Heart left ventricle (tissue), 16 donors: ENCODE results near the gene SNTA1. TPM values are rescaled to one million over a fixed set of nuclear protein-coding genes. Genes with fewer than 3 reads are reported as not detected.
"Not testable (repeated sequence)": the region's sequence is repeated elsewhere in the genome, so short reads cannot be mapped to it uniquely, and the experiment has no call there.

Experiments
- ATAC-seq, 4 donors: fragments of 200-7000 bp; cut with Tn5 transposase; one replicate each; pipeline ENCODE4 v1.9.1; 2020 to 2022; ENCODE audit warnings: moderate library complexity in 4 of 4, mild to moderate bottlenecking in 3 of 4, moderate number of reproducible peaks in 1 of 4
- DNase-seq, 5 donors: peaks; one replicate each; pipeline ENCODE4 v3.0.0-alpha.2; 2020
- H3K27ac ChIP-seq, 12 donors: fragments of 200-600 bp; sonication (generic) in 4 of 12; one replicate each; pipeline versions ENCODE4 v1.5.0 to v1.8.0; 2016 to 2022; ENCODE audit warnings: mild to moderate bottlenecking in 2 of 12
- H3K27me3 ChIP-seq, 9 donors: fragments of 200-600 bp; sonication (generic) in 2 of 9; one replicate each; pipeline versions ENCODE4 v1.5.1 to v1.8.0; 2016 to 2022; ENCODE audit warnings: mild to moderate bottlenecking in 3 of 9
- H3K36me3 ChIP-seq, 9 donors: fragments of 200-600 bp; sonication (generic) in 2 of 9; one replicate each; pipeline versions ENCODE4 v1.5.0 to v1.8.0; 2018 to 2022; ENCODE audit warnings: mild to moderate bottlenecking in 2 of 9
- H3K4me1 ChIP-seq, 12 donors: fragments of 200-600 bp; sonication (generic) in 4 of 12; one replicate each; pipeline versions ENCODE4 v1.5.0 to v1.8.0; 2016 to 2022; ENCODE audit warnings: mild to moderate bottlenecking in 3 of 12
- H3K4me3 ChIP-seq, 12 donors: fragments of 200-600 bp; sonication (generic) in 4 of 12; one replicate each; pipeline versions ENCODE4 v1.5.0 to v1.8.0; 2017 to 2022; ENCODE audit warnings: mild to moderate bottlenecking in 9 of 12, moderate library complexity in 4 of 12
- H3K9me3 ChIP-seq, 12 donors: fragments of 200-600 bp; sonication (generic) in 4 of 12; one replicate each; pipeline versions ENCODE4 v1.5.0 to v1.8.0; 2016 to 2022; ENCODE audit warnings: mild to moderate bottlenecking in 1 of 12
- POLR2A ChIP-seq, 2 donors: fragments of 450-650 bp; IDR thresholded peaks; one replicate each; pipeline ENCODE4 v1.6.1; 2017; ENCODE audit warnings: antibody characterized with exemption in 2 of 2, mild to moderate bottlenecking in 2 of 2, moderate library complexity in 2 of 2
- WGBS, 4 donors: extraction: QIAGEN DNeasy Blood & Tissue Kit in 2 of 4; methylation state at CpG; one replicate each; pipeline versions ENCODE4 v1.1.5 to v1.1.7; 2013 to 2018; 5-methylcytosine and 5-hydroxymethylcytosine counted together
- intact Hi-C, 10 donors: fragments of 100-400 bp; cut with DNase I; formaldehyde crosslinking; loops; one replicate each; pipeline versions ENCODE4 v1.11.1 to v1.14.2; 2022
- polyA plus RNA-seq, 2 donors: library from polyadenylated mRNA; stranded (reverse); fragments of 200-250 nt; gene quantifications; one replicate each; pipeline ENCODE4 v1.2.3, GENCODE V29; 2013
- total RNA-seq, 9 donors: library from RNA; depleted of rRNA in 2 of 9; stranded (reverse); fragments of >200 nt in 2 of 9; fragmentation: NEBNext Ultra II Directional in 3 of 9; extraction: Animal tissue kit (Norgen Biotek cat#: 25700) in 3 of 9; gene quantifications; one replicate each; pipeline versions ENCODE4 v1.1.0 to v1.2.4, GENCODE V29; 2016 to 2023
- TF ChIP-seq, protein P1 (sequence below), 12 donors: fragments of 200-600 bp; sonication (generic) in 4 of 12; IDR thresholded peaks; one replicate each; pipeline versions ENCODE4 v1.5.0 to v1.8.0; 2018 to 2022; ENCODE audit warnings: antibody characterized with exemption in 12 of 12, mild to moderate bottlenecking in 5 of 12
- donor health status: ischemic (EF 13 %, LVEDD 7.1; RV severe dilation, severe dysfunction).
- donor health status: healthy with polysubstance abuse.
- donor health status: DM: no; HTN: yes; CAD: no.
- donor health status: DM: no; HTN: no; CAD: no.
- donor health status: ischemic (EF 25% LVEDD 6.9; RV normal size, moderate dysfunction).
- donor health status: ischemic (EF 25% LVEDD 5.7; RV mildly dilated, moderate dysfunction).
- donor health status: healthy.
- donor health status: DM: yes; HTN: yes; CAD: no.
- donor health status: ischemic (EF 35%, LVEDD 5.7; RV mildly dilated, moderate dysfunction).
- donor health status: nonischemic (EF 11% LVEDD 7.7; RV severe dilation, severe dysfunction).
- donor health status: DM: yes; HTN: yes; CAD: no.
- donor health status: PGD.
- donor health status: ischemic (EF 29% LVEDD 5.4; RV normal size, mild dysfunction).
- donor health status: nonischemic (EF 23%, LVEDD 6.1; RV moderate dilation, normal function).

Gene SNTA1
- total and polyA plus RNA-seq, 11 donors, result 91.0 to 318 (median 166) TPM

- TF ChIP-seq POLR2A (IDR thresholded peaks at IDR 0.05), result no peak
- TF ChIP-seq, protein P1, sequence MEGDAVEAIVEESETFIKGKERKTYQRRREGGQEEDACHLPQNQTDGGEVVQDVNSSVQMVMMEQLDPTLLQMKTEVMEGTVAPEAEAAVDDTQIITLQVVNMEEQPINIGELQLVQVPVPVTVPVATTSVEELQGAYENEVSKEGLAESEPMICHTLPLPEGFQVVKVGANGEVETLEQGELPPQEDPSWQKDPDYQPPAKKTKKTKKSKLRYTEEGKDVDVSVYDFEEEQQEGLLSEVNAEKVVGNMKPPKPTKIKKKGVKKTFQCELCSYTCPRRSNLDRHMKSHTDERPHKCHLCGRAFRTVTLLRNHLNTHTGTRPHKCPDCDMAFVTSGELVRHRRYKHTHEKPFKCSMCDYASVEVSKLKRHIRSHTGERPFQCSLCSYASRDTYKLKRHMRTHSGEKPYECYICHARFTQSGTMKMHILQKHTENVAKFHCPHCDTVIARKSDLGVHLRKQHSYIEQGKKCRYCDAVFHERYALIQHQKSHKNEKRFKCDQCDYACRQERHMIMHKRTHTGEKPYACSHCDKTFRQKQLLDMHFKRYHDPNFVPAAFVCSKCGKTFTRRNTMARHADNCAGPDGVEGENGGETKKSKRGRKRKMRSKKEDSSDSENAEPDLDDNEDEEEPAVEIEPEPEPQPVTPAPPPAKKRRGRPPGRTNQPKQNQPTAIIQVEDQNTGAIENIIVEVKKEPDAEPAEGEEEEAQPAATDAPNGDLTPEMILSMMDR (IDR thresholded peaks at IDR 0.05), result no peak
- 92 to 95% (median 95%) methylated on average over 4 of the region's 4 CpGs for WGBS, 4 donors
- Histone ChIP-seq H3K4me1 (peaks cover 0 to 2% (median 0%) of the 10 kb centered on the region in 12 donors), H3K36me3 (peaks cover 0 to 77% (median 67%) of the 10 kb centered on the region in 9 donors), H3K9me3 (no peaks in the 10 kb centered on the region), H3K27me3 (no peaks in the 10 kb centered on the region), H3K4me3 (no peak overlapping the region), H3K27ac (no peak overlapping the region)
- DNase-seq, result no peak
- intact Hi-C loops, result no loop called here
- ATAC-seq, result peak in 1 of 4 donors; percentile 55
Measured at GRCh38 chr20:33393609-33394008, 50.0 kb downstream of the SNTA1 start.

DNA sequence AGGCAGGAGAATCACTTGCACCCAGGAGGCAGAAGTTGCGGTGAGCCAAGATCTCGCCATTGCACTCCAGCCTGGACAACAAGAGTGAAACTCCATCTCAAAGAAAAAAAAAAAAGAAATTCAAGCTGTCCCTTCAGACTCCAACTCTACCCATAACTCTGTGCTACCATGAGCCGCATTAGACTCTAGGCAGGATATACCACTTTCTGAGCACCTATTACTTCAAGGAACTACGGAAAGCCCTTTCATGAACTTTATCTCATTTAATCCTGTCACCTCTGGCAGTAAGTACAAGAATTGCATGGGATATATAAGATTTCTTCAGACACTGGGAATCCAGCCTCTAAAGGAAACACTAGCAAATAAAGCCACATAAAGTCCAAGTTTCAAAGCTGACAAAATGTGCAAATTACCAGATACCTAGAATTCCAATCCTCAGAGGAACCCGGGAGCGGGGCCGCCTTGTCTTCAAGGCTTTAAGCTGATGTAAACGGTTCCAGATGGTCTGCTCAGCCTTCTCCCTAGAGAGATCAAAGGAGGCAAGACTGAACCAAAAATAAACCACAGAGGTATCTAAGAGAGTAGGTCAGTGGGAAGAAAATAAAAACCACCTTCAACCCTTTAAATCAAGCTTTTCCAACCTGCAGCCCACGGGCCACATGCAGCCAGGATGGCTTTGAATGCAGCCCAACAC, 51.7 kb downstream of the SNTA1 start:
- intact Hi-C loops, result no loop called here
- Histone ChIP-seq H3K9me3 (no peaks in the 10 kb centered on the region), H3K4me1 (peaks cover 0 to 2% (median 0%) of the 10 kb centered on the region in 12 donors), H3K27me3 (no peaks in the 10 kb centered on the region), H3K27ac (no peak overlapping the region), H3K36me3 (peaks cover 0 to 88% (median 69%) of the 10 kb centered on the region in 9 donors), H3K4me3 (no peak overlapping the region)
- 72 to 74% (median 73%) methylated on average over 9 of the region's 9 CpGs for WGBS, 4 donors
- no peak for DNase-seq
- TF ChIP-seq POLR2A (IDR thresholded peaks at IDR 0.05), result no peak
- TF ChIP-seq, protein P1 (IDR thresholded peaks at IDR 0.05), result no peak
- no peak for ATAC-seq

DNA sequence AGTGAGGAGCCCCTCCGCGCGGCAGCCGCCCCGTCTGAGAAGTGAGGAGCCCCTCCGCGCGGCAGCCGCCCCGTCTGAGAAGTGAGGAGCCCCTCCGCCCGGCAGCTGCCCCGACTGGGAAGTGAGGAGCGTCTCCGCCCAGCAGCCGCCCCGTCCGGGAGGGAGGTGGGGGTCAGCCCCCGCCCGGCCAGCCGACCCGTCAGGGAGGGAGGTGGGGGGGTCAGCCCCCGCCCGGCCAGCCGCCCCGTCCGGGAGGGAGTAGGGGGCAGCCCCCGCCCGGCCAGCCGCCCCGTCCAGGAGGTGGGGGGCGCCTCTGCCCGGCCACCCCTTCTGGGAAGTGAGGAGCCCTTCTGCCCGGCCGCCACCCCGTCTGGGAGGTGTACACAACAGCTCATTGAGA, 54.2 kb downstream of the SNTA1 start:
- H3K36me3 ChIP-seq, result peaks cover 0 to 88% (median 74%) of the 10 kb centered on the region in 9 donors
- H3K9me3 ChIP-seq, DNase-seq, H3K4me3 ChIP-seq, intact Hi-C loops, H3K4me1 ChIP-seq, H3K27ac ChIP-seq, ATAC-seq, H3K27me3 ChIP-seq: not testable (repeated sequence)
- WGBS, 4 donors, result 95 to 99% (median 98%) methylated on average over 14 to 36 of the region's 36 CpGs

- no peaks in the 10 kb centered on the region for H3K27me3 ChIP-seq
- no peak for ATAC-seq
- peaks cover 0 to 90% (median 77%) of the 10 kb centered on the region in 9 donors for H3K36me3 ChIP-seq
Measured at GRCh38 chr20:33388268-33388667, 55.3 kb downstream of the SNTA1 start.

More at GRCh38 chr20:33388268-33388667, 55.3 kb downstream of the SNTA1 start:
- intact Hi-C loops, result no loop called here
- WGBS, 4 donors, result 90 to 96% (median 94%) methylated on average over 3 of the region's 3 CpGs
- no peak overlapping the region for H3K4me3 ChIP-seq
- TF ChIP-seq, protein P1 (IDR thresholded peaks at IDR 0.05), result no peak
- TF ChIP-seq POLR2A (IDR thresholded peaks at IDR 0.05), result no peak
- peaks cover 0 to 5% (median 0%) of the 10 kb centered on the region in 12 donors for H3K4me1 ChIP-seq
- DNase-seq, result no peak
- H3K9me3 ChIP-seq, result no peaks in the 10 kb centered on the region
- H3K27ac ChIP-seq, result no peak overlapping the region
